Keratinocyte (primary cell): Measurements from ENCODE around the gene KATNB1.

Experiments
- CTCF ChIP-seq, 3 experiments: IDR thresholded peaks in 1 of 3; conservative IDR thresholded peaks in 1 of 3; optimal IDR thresholded peaks in 1 of 3; 2 replicates in 2 of 3; 3 replicates in 1 of 3; pipeline versions ENCODE3 to v1.5.1; 2011; ENCODE audit warnings: low read length in 3 of 3, mild to moderate bottlenecking in 3 of 3, moderate library complexity in 2 of 3, control low read depth in 1 of 3, inconsistent platforms in 1 of 3; ENCODE audit not compliant: insufficient read depth in 2 of 3; ENCODE audit errors: extremely low read depth in 1 of 3
- EZH2 ChIP-seq: IDR thresholded peaks from one replicate; pipeline ENCODE4 v1.6.1; 2012; ENCODE audit warnings: inconsistent platforms, mild to moderate bottlenecking, low read length, moderate library complexity

- TF ChIP-seq CTCF (optimal IDR thresholded peaks at IDR 0.05 in 1 of 3, IDR thresholded peaks at IDR 0.05 in 1 of 3, conservative IDR thresholded peaks at IDR 0.05 in 1 of 3; ENCODE audit: extremely low read depth in 1 of 3, insufficient read depth in 2 of 3, low read length in 3 of 3): no peak
- TF ChIP-seq EZH2: no peak
Measured at GRCh38 chr16:57760357-57761160, 25.0 kb downstream of the KATNB1 start.
